Limb (tissue), 2 donors: Measurements from ENCODE around the gene APOLD1.
"Not testable (repeated sequence)": the region's sequence is repeated elsewhere in the genome, so short reads cannot be mapped to it uniquely, and the experiment has no call there.

Experiments
- DNase-seq, 2 donors: peaks; one replicate each; pipeline ENCODE4 v3.0.0-alpha.2; 2016; ENCODE audit errors: extremely low spot score in 2 of 2

The APOLD1 gene

GRCh38 chr12:12839003-12839395 is 53.5 kb downstream of the APOLD1 start:
- no peak for DNase-seq

GRCh38 chr12:12839439-12839838 is 54.0 kb downstream of the APOLD1 start:
- DNase-seq: not testable (repeated sequence)

GRCh38 chr12:12839873-12840579 is 54.6 kb downstream of the APOLD1 start:
- DNase-seq: no peak

- DNase-seq: no peak
Measured at GRCh38 chr12:12840580-12840899, 55.1 kb downstream of the APOLD1 start.
